Neural progenitor cell (in vitro differentiated cells): ENCODE data around the gene GRIP1.

Source experiments
- CTCF ChIP-seq: fragments of 200-600 bp; sonication (generic); IDR thresholded peaks from 2 replicates; pipeline ENCODE4 v1.5.1; 2017; ENCODE audit warnings: antibody characterized with exemption, mild to moderate bottlenecking
- EZH2 ChIP-seq: fragments of 200-600 bp; sonication (generic); IDR thresholded peaks from 2 replicates; pipeline ENCODE4 v1.6.1; 2017; ENCODE audit warnings: antibody characterized with exemption, mild to moderate bottlenecking, moderate library complexity

- TF ChIP-seq CTCF (no peak), EZH2 (no peak)
Measured at GRCh38 chr12:66587912-66588311, 91.0 kb downstream of the GRIP1 start.
